Measurements from ENCODE around the gene F10.

F10 gene

DNA sequence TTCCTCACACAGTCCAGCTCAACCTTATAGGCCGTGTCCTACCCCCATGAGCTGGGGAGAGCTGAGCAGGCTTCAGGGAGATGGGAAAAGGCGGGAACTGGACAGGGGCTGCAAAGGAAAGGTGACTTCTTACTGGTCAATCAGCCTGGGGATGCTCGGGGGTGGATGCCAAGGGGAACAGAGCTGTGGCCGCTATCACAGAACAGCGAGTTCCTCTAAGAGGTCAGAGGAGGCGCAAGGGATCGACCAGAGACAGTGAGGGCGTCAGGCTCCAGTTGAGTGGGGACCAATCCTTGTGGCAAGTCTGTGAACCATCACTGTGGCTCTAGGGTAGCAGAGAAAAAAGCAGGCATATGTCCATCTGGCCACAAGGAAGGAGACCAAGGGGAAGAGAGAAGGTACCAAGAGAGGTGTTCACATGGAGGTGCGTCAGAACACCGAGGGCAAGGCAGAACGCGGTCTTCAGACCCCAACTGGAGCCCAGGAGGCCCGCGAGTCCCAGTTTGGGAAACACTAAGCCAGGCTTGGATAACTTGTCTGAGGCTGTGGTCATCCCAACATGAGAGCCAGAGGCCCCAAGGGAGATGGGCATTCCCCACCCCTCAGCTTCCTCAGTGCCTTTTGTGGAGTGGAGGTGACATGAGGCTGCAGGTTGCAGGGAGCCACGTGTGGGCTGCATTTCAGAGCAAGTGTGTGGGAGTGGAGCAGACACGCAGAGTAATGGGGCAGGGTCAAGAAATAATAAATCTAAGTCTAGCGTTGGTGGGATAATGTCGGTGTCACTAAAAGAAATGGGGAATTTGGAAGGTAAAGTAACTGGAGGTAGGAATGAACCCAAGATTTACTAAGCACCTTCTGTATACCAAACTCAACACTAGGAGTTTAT is 3.9 kb downstream of the F10 start:
- H3K4me3 ChIP-seq (ENCODE audit: low read depth, low read length), result no peak overlapping the region
- TF ChIP-seq POLR2A (IDR thresholded peaks at IDR 0.05; ENCODE audit: extremely low read depth, insufficient read length) (no peak), MYC (IDR thresholded peaks at IDR 0.05; ENCODE audit: low read depth, low read length) (no peak)
- TF ChIP-seq, protein P1, sequence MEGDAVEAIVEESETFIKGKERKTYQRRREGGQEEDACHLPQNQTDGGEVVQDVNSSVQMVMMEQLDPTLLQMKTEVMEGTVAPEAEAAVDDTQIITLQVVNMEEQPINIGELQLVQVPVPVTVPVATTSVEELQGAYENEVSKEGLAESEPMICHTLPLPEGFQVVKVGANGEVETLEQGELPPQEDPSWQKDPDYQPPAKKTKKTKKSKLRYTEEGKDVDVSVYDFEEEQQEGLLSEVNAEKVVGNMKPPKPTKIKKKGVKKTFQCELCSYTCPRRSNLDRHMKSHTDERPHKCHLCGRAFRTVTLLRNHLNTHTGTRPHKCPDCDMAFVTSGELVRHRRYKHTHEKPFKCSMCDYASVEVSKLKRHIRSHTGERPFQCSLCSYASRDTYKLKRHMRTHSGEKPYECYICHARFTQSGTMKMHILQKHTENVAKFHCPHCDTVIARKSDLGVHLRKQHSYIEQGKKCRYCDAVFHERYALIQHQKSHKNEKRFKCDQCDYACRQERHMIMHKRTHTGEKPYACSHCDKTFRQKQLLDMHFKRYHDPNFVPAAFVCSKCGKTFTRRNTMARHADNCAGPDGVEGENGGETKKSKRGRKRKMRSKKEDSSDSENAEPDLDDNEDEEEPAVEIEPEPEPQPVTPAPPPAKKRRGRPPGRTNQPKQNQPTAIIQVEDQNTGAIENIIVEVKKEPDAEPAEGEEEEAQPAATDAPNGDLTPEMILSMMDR (IDR thresholded peaks at IDR 0.05; ENCODE audit: low read depth, low read length), result no peak
- TF ChIP-seq, protein P2, sequence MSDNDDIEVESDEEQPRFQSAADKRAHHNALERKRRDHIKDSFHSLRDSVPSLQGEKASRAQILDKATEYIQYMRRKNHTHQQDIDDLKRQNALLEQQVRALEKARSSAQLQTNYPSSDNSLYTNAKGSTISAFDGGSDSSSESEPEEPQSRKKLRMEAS (IDR thresholded peaks at IDR 0.05; ENCODE audit: low read depth, low read length), result no peak
- DNase-seq (ENCODE audit: low read depth), result no peak

DNA sequence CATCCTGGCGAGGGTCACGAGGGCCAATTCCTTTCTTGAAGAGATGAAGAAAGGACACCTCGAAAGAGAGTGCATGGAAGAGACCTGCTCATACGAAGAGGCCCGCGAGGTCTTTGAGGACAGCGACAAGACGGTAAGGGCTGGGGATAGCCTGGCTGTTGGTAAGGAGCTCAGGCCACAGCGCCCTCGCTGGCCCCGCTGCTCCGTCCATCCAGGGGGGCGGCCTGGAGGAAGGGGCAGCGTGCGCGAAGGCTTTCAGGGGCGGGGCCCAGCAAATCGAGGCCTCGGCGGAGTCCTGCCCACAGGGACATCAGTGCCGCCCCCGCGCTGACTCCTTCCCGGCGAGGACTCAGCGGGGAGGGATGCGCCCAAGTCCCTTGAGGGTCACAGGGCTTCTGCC is 6.9 kb downstream of the F10 start:
- H3K4me3 ChIP-seq (ENCODE audit: low read depth, low read length), result no peak overlapping the region
- DNase-seq (ENCODE audit: low read depth), result no peak
- no peak for TF ChIP-seq POLR2A (IDR thresholded peaks at IDR 0.05; ENCODE audit: extremely low read depth, insufficient read length)
- TF ChIP-seq, protein P2 (IDR thresholded peaks at IDR 0.05; ENCODE audit: low read depth, low read length), result no peak
- no peak for TF ChIP-seq MYC (IDR thresholded peaks at IDR 0.05; ENCODE audit: low read depth, low read length)
- TF ChIP-seq, protein P1 (IDR thresholded peaks at IDR 0.05; ENCODE audit: low read depth, low read length), result no peak

DNA sequence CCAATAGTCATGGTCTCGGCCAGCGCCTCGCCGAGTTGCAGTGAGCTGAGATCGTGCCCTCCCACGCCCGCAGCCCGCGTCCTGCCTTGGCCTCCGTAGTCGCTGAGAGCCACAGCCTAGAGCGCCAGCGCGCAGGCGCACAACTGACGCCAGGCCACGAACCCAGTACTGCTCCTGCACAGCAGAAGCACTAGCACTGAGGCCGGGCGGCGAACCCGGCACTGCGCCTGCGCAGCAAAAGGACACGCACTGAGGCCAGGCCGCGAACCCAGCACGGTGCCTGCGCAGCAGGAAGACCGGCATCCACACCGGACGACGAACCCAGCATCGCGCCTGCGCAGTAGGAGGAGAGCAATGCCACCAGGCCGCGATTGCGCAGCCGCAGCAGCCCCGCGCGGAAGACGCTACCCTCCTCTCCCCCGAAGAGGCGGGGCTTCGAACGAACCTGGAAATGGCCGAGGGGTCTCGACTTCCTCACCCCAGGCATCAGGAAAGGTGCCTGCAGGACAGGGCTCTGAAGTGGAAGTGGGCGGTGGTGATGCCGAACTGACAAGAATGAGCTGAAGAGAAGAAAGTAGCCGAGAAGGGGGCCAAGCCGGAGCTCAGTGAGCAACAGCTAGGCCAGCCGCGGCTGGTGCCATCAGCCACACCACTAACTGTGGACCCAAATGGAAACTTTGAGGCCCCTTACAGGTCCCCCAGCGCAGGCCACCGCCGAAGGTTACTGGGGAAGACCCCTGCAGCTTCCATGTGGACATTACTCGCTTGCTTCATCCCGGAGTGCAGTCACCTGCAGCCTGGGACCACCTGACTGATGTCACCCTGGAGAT is 7.5 kb downstream of the F10 start:
- TF ChIP-seq MYC (IDR thresholded peaks at IDR 0.05; ENCODE audit: low read depth, low read length), result no peak
- no peak for TF ChIP-seq POLR2A (IDR thresholded peaks at IDR 0.05; ENCODE audit: extremely low read depth, insufficient read length)
- TF ChIP-seq, protein P2 (IDR thresholded peaks at IDR 0.05; ENCODE audit: low read depth, low read length), result no peak
- TF ChIP-seq, protein P1 (IDR thresholded peaks at IDR 0.05; ENCODE audit: low read depth, low read length), result no peak
- no peak for DNase-seq (ENCODE audit: low read depth)
- no peak overlapping the region for H3K4me3 ChIP-seq (ENCODE audit: low read depth, low read length)

DNA sequence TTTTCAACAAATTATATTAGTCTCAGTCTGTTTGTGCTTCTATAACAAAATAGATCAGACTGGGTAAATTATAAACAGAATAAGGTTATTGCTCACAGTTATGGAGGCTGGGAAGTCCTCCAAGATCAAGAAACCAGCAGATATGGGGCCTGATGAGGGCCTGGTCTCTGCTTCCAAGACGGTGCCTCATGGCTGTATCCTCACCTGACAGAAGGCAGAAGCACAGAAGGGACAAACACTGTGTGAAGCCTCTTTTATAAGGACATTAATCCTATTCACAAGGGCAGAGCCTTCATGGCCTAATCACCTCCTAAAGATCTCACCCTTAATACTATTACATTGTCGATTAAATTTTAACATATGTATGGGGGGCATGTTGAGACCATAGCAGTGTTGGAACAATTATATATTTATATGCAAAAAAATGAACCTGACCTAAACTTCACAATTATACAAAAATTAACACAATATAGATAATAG is 12.7 kb downstream of the F10 start:
- TF ChIP-seq POLR2A (IDR thresholded peaks at IDR 0.05; ENCODE audit: extremely low read depth, insufficient read length) (no peak), MYC (IDR thresholded peaks at IDR 0.05; ENCODE audit: low read depth, low read length) (no peak)
- TF ChIP-seq, protein P2 (IDR thresholded peaks at IDR 0.05; ENCODE audit: low read depth, low read length), result no peak
- TF ChIP-seq, protein P1 (IDR thresholded peaks at IDR 0.05; ENCODE audit: low read depth, low read length), result no peak
- H3K4me3 ChIP-seq (ENCODE audit: low read depth, low read length), result no peak overlapping the region
- DNase-seq (ENCODE audit: low read depth), result no peak

DNA sequence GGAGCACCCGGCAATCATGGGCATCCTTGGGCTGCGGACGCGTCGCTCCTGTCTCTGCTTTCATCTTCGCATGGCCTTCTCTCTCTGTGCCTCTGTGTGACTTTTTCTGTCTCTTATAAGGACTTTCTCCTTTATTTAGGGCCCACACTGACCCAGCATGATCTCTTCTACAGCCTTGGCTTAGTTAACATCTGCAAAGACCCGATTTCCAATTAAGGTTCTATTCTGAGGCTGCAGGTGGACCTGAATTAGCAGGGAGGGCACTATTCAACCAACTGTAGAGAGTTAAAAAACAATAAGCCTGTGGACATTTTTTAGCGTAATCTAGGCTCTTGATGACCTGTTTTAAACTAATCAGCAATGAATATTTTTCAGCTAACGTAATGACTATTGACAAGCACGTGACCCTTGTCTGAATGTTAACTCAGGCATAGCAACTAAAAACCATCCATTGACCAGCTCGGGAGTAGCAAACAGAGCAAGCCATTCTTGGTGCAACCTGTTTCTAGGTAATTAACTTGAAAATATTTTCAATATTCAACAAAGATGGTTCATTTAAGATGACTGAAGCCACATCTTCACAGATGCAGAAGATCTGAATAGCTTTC is 15.2 kb downstream of the F10 start:
- DNase-seq (ENCODE audit: low read depth), result no peak
- H3K4me3 ChIP-seq (ENCODE audit: low read depth, low read length), result no peak overlapping the region
- TF ChIP-seq POLR2A (IDR thresholded peaks at IDR 0.05; ENCODE audit: extremely low read depth, insufficient read length) (no peak), MYC (IDR thresholded peaks at IDR 0.05; ENCODE audit: low read depth, low read length) (no peak)
- TF ChIP-seq, protein P1 (IDR thresholded peaks at IDR 0.05; ENCODE audit: low read depth, low read length), result no peak
- TF ChIP-seq, protein P2 (IDR thresholded peaks at IDR 0.05; ENCODE audit: low read depth, low read length), result no peak

Measured in NB4 (cell line).